HG03039 (cell line): ENCODE results near the gene UGCG.
"Not testable (repeated sequence)": the region's sequence is repeated elsewhere in the genome, so short reads cannot be mapped to it uniquely, and the experiment has no call there.

Experiments
- ATAC-seq: cut with Tn5 transposase; IDR thresholded peaks from one replicate; pipeline ENCODE4 v1.9.1; 2021; ENCODE audit warnings: mild to moderate bottlenecking, moderate library complexity; ENCODE audit not compliant: unreplicated experiment

UGCG gene

DNA sequence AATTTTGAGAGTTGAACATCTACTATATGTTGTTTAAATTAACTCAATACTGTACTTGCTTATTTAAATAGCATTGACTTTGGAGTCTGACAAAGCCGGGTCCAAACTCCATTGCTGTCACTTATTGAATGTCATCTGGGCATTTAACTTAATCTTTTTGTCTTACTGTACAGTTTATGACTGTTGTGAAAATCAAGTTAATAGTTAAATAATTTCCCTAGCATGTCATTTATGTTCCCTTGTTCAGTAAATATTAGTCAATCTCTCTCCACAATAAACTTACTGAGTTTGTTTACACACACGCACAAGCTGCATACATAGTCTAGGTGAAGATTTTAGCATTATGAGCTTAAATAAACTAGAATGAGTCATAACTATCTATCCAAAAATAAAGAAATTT is 6.3 kb upstream of the UGCG start:
- ATAC-seq = no peak

DNA sequence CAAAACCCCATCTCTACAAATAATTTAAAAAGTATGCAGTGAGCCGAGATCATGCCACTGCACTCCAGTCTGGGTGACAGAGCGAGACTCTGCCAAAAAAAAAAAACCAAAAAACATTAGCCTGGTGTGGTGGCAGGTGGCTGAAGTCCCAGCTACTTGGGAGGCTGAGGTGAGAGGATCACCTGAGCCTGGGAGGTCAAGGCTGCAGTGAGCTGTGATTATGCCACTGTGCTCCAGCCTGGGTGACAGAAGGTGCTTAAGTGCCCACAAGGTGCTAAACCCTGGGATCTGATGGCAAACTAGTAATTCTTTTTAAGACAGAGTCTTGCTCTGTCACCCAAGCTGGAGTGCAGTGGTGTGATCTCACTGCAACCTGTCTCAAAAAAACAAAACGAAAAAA is 5.7 kb upstream of the UGCG start:
- not testable (repeated sequence) for ATAC-seq

DNA sequence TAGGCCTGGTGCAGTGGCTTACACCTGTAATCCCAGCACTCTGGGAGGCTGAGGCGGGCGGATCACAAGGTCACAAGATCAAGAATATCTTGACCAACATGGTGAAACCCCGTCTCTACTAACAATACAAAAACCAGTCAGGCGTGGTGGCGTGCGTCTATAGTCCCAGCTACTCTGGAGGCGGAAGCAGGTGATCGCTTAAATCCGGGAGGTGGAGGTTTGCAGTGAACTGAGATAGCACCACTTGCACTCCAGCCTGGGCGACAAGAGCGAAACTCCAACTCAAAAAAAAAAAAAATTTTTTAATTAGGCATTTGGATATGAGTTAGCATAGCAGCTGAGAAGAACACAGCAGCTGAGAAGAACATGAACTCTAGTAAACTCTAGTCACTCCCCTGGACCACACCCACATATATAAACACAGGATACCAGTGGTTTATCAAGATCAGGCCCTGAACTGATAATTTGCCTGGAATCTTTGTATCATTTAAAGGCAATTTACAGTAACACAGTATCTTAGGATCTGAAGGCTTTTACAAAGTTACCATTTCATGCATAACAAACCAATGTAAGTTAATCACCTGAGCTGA is 4.6 kb upstream of the UGCG start:
- no peak for ATAC-seq

DNA sequence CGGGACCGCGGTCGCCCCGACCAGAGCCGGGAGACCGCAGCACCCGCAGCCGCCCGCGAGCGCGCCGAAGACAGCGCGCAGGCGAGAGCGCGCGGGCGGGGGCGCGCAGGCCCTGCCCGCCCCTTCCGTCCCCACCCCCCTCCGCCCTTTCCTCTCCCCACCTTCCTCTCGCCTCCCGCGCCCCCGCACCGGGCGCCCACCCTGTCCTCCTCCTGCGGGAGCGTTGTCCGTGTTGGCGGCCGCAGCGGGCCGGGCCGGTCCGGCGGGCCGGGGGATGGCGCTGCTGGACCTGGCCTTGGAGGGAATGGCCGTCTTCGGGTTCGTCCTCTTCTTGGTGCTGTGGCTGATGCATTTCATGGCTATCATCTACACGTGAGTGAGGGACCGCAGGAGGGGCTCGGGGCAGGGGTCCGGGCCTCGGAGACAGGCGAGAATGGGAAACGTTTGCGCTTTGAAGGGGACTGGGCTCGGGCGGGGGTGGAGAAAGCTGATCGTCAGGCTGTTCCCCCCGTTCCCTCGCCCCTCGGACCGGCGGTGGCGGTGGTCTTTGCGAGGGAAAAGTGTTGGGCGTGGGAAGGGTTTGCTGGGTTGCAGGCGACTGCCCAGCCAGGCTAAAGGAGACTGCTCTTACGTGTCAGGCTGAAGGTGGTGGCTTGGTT is 457 bp downstream of the UGCG start:
- no peak for ATAC-seq

DNA sequence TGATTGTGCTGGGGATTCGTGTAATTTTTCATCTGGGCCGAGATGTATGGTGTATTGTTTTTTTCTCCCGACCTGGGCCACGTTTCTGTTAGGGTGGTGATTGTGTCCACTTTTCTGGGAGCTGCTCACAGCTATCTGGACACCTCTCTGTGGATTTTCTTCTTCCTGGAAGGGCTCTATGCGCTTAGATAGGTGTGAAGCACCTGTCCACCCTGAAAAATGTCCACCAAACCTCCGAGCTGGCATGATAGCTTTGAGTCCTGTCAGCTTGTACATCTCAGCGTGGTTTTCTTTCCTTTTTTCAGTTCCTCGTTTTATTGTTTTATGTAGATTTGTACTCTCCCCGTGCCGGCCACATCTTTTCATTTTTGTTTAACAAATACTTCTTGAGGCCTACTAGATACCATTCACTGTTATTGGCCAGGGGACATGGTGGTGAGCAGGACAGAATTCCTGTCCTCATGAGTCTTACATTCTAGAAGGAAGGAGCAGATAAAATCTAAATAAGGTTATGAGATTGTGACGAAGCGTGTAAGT is 1.1 kb downstream of the UGCG start:
- peak; percentile 1 for ATAC-seq

DNA sequence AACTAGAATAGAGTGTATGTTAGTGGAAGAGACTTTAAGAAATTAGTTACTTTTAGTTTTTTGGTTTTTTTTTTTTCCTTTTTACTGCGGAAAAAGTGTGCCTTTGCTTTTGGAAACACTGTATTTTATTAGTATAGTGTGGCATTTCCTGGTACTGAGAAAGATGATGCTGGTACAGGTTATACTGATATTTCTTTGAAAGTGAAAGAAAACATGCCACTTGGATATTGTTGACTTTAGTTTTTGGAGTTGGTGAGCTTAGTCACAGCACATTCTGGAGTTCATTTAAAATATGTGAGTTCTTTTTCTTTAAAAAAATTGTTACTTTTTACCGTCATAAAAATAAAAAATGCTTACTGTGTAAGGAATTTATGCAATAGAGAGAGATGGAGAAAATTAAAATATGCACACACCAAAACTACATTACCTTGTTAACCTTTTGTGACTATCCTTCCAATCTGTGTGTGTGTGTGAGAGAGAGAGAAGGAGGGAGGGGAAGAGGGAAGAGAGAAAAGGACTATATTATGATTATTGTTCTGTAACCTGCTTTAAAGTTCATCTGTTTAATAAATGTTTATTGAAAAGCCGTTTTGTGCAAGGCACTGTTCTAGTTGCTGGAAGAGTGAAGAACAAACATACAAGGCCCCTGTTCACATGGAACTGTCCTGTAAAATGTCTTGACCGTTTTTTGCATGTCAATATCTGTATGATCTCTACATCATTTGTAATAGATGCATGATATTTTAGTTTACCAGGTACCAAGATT is 1.9 kb downstream of the UGCG start:
- no peak for ATAC-seq

DNA sequence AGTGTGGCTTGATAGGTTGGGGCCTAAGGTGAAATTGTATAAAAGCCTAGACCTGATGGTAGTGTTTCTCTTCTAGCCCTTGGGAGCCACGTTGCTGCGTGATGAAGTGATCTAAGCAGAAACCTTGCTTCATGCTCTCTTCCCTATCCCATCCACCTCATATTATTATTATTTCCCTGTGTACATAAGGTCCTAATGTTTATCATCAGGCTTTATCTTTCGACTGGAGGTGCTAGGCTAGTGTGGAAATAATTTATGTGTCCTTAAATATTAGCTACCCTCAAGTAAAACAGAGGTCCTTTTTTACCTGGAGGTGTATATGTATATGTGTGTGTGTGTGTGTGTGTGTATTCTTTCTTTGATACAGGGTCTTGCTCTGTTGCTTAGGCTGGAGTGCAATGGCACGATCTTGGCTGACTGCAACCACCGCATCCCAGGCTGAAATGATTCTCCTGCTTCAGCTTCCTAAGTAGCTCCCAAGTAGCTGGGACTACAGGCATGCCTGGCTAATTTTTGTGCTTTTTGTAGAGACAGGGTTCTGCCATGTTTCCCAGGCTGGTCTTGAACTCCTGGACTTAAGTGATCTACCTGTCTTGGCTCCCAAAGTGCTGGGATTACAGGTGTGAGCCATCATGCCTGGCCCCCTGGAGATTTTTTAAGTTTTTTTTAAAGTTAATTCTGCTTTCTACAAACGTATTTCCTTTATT is 3.7 kb downstream of the UGCG start:
- no peak for ATAC-seq

DNA sequence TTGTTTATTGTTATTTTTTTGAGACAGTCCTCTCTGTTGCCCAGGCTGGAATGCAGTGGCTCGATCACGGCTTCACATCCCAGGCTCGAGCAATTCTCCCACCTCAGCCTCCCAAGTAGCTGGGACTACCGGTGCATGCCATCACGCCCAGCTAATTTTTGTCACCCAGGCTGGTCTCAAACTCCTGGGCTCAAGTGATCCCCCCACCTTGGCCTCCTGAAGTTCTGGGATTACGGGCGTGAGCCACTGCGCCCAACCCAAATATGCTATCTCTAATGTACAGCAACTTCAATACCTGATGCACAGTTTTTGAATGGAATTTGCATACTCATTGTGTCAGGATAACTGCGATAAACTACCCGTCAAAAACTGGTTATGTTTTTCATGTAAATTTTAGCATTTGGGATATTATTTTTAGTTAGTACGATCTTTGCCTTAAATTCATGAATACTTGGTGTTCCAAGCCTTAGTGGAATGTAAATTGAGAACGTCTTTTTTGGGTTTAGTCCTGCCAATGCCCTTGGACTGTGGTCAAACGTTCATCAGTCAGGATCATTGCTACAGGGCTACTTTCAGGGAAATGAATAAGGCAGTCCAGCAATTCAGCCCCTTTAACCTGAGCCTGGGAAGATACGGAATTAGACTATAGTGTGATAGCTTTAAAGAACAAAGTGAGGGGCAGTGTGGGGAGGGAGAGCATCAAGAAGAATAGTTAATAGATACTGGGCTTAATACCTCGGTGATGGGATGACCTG is 4.4 kb downstream of the UGCG start:
- ATAC-seq = no peak

DNA sequence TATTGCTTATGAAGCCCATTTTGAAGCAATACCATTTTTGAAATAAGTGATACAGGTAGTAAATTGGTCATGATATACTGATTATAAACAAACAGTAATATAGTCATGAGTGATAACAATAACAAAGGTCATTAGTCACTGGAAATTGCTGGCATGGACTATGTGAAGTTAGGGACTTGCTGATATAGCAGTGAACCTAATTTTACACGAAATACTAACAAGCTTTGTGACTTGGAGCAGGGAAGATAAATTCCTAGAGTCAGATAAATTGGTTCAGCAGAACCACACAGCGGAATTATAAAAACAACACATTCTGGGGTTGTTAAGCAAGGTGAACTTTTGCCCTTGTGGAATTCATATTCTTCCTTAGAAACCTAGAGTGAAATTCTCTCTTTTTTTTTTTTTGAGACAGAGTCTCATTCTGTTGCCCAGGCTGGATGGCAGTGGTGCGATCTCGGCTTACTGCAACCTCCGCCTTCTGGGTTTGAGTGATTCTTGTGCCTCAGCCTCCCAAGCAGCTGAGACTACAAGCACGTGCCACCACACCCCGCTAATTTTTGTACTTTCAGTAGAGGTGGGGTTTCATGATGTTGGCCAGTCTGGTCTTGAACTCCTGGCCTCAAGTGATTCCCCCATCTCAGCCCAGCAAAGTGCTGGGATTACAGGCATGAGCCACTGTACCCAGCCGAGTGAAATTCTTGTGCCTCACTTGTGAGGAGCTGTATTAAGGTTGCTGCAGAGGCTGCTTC is 6.0 kb downstream of the UGCG start:
- no peak for ATAC-seq

DNA sequence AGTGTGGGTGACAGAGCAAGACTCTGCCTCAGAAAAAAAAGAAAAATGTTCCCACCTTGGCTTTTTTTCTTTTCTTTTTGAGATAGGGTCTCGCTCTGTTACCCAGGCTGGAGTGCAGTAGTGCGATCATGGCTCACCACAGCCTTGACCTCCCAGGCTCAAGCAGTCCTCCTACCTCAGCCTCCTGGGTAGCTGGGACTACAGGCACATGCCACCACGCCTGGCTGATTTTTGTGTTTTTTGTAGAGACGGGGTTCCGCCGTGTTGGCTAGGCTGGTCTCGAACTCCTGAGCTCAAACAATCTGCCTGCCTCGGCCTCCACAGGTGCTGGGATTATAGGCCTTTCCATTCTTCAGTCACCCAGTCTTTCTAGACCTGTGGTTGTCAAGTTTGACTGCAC is 6.9 kb downstream of the UGCG start:
- not testable (repeated sequence) for ATAC-seq

DNA sequence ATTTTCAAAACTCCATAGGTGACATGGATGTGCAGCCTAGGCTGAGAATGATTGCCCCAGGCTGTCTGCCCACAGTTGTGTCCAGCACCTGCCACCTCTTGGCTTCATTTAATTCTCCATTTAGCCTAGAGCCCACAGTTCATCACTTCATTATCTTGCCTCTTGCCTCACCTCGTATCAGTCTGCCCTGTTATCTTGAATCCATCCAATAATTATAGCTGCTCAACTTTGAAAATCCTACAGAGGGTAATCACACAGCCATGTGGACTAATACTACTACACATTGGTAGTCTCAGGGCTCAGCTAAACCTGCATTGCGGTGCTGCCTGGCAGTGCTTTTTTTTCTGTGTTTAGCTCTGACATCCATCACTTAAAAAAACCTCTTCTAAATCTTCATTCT is 7.4 kb downstream of the UGCG start:
- ATAC-seq = no peak

DNA sequence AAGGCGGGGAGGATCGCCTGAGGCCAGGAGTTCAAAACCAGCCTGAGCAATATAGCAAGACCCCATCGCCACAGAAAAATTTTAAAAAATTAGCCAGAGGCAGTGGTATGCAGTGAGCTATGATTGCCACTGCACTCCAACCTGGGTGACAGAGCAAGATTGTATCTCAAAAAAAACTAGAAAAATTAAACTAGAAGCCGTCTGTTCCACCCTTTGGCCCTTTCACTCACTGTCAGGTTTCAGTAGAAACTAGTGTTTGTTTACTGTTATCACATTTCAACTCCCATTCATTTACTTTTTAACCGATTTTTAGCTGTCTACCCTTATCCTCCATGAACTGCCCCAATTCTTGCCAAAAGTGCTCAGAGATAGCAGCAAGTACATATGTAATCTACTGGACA is 8.3 kb downstream of the UGCG start:
- no peak for ATAC-seq

DNA sequence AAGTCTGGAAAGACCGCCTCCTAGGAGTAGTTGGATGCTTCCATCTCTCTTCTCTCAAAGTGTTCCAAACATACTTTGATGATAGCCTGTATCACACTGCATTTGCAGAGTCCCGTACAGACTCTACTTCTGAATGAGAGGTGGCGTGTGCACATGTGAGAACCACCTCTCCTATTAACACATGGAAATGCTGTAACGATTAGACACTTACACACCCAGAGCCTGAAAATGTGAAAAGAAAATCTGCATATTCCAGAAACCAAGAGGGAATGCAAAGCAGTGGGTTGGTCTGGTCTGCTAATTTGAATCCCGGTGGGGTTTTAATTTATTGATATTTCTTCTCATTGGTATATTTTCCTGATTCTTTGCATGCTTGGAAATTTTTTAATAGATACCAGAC is 10.5 kb downstream of the UGCG start:
- no peak for ATAC-seq

DNA sequence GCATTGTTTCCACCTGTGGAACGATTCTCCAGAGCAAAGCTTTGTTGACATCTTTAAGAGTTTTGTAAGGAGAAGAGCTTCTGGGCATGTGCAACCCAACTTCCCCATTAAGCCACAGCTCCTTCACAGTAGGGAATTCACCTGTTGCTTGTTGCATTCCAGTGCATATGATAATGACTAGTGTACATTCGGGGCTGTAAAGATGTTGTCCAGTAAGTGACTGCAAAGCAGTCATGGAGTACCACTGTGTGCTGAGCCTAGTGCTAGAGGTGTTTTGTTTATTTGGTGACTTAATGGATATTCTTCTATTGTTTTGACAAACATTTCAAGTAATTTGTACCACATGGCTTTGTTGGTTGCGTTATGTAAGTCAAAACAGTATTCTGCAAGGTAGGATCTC is 12.8 kb downstream of the UGCG start:
- peak; percentile 49 for ATAC-seq

DNA sequence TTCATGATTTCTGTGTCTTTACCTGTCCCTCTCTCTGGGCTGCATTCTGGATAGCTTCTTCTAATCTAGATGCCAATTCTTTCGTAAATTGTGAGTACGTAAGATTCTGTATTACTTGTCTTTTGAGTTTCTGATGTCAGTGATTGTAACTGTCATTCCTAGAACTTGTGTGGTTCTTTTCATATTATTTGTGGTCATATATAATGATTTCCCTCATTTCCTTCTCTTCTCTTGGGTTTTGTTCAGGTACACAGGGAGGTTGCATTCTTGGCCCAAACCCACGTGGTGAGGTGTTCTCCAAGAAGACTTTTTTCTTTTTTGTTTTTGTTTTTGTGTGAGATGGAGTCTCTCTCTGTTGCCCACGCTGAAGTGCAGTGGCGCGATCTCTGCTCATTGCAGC is 13.8 kb downstream of the UGCG start:
- no peak for ATAC-seq

DNA sequence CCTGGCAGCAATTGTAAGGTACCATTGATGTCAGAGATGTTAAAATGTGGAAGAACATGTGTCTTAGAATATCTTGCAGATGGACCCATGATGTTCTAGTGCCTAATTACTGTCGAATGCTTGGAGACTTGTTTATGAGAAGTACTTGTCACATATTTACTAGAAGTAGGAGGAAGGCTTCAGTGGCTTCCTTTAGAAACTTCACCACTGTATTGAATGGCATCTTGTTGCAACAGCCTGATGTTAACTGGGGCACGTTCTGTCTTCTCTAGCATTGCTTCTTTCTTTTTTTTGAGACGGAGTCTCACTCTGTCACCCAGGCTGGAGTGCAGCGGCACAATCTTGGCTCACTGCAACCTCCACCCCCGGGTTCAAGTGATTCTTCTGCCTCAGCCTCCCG is 16.5 kb downstream of the UGCG start:
- no peak for ATAC-seq

DNA sequence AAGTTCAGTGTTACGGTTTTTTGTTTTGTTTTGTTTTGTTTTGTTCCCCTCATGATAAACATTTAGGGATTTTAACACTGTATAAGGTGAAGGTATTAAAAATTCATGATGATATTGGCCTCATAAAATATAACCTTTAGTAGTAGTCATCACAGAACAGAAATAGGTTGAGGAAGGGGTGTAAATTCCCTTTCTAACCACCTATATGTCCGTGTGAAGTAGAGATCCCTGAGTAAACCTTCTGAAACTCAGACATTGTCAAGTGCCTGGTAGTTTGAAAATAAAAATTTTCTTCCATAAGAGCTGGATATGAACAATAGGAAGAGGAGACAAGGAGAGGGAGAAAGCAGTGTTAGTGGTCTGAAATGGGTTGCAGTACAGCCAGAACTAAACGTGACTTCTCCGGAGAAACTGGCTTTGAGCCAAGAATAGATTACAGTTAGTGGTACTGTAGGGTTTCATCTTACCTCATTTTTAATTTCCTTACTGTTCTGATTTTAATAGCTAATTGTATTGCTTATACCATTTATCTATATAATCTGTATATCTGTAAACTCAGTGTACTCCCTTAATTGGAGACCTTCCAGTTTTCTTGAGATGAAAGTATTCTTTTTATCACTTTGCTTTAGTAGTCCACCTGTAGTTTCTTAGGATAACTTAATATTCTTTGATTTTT is 18.3 kb downstream of the UGCG start:
- ATAC-seq = no peak

DNA sequence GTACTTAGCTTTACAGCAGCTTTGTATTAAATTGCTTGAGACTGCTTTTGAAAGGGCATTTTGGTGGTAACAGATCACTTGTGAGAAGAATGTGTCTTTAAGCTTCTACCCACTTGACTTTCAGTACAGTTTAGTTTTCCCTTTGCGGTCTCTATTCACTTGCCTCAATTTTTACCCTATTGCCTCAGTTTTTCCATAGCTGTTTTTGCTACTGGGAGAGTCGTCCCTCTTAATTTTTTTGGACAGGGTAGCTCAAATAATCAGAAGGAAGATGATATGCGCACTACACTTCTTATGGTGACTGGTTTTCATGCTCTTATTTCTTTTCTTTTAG is 18.8 kb downstream of the UGCG start:
- no peak for ATAC-seq

DNA sequence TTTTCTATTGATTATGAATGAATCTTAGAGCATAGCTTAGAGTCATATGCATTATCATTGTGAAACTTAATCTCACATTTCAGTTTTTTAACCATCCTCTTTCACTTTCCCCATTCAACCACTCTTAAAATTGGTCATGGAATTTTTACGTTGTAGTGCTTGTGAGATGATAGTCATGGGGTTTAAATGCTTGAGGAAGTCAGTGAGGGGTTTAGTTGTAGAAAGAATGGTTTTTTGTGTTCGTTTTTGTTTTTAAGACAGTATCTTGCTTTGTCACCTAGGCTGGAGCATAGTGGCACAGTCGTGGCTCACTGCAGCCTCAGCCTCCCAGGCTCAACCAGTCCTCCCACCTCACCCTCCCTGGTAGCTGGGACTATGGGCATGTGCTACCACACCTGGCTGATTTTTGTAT is 19.6 kb downstream of the UGCG start:
- ATAC-seq = no peak

DNA sequence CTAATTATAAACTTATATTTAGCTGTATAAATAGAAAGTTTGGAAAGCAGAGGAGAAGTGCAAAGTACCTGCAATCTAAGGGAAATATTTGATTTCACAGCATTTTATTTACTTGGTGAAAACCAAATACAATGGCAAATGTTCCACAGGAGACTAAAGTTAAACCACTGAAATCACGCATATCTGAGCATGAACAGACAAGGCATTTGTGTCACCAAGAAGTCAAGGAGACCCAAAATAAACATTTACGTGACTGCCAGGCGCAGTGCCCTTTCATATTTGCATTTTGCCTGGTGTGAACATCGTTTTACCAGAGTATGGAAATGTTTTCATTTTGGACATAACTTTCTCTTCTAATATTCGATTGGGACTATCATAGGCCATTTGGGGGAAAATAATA is 20.6 kb downstream of the UGCG start:
- ATAC-seq = no peak
